ENCODE data around the gene NR3C1.

GRCh38 chr5:143274952-143275351, 128.5 kb downstream of the NR3C1 start:
- TF ChIP-seq CTCF (IDR thresholded peaks at IDR 0.05) (no peak), ZFX (IDR thresholded peaks at IDR 0.05; ENCODE audit: borderline replicate concordance) (no peak)

Data from 22Rv1 (cell line).